Ovary (tissue), 9 donors: Measurements from ENCODE around the gene AKR1C8. TPM values are rescaled to one million over a fixed set of nuclear protein-coding genes. Genes with fewer than 3 reads are reported as not detected.

Source experiments
- DNase-seq, 5 donors: peaks; one replicate each; pipeline ENCODE4 v3.0.0-alpha.2; 2019 to 2020
- H3K27ac ChIP-seq, 2 donors: fragments of 200-600 bp; one replicate each; pipeline versions ENCODE4 v1.5.1 to v1.8.0; 2019 to 2022
- H3K27me3 ChIP-seq: fragments of 200-600 bp; one replicate; pipeline ENCODE4 v1.8.0; 2022
- H3K36me3 ChIP-seq: fragments of 200-600 bp; sonication (generic); one replicate; pipeline ENCODE4 v1.5.1; 2019
- H3K4me1 ChIP-seq: one replicate; pipeline ENCODE4 v1.8.1; 2013; ENCODE audit warnings: mild to moderate bottlenecking, moderate library complexity; ENCODE audit not compliant: insufficient read depth
- H3K4me3 ChIP-seq: fragments of 200-600 bp; sonication (generic); one replicate; pipeline ENCODE4 v1.5.1; 2017
- H3K9me3 ChIP-seq, 2 donors: fragments of 200-600 bp in 1 of 2; sonication (generic) in 1 of 2; one replicate each; pipeline versions ENCODE4 v1.5.1 to v1.8.1; 2013 to 2019; ENCODE audit warnings: mild to moderate bottlenecking in 1 of 2, moderate library complexity in 1 of 2
- EP300 ChIP-seq: sonication (generic); formaldehyde crosslinking; IDR thresholded peaks from one replicate; pipeline ENCODE4 v1.6.1; 2017; ENCODE audit warnings: antibody characterized with exemption
- POLR2A ChIP-seq: fragments of 450-650 bp; IDR thresholded peaks from one replicate; pipeline ENCODE4 v1.6.1; 2017; ENCODE audit warnings: antibody characterized with exemption, mild to moderate bottlenecking, moderate library complexity
- WGBS, 3 donors: extraction: QIAGEN DNeasy Blood & Tissue Kit in 1 of 3; methylation state at CpG; one replicate each; pipeline versions ENCODE4 v1.1.5 to v1.1.7; 2013 to 2017; 5-methylcytosine and 5-hydroxymethylcytosine counted together
- intact Hi-C, 4 donors: fragments of 100-400 bp; cut with DNase I; formaldehyde crosslinking; loops; one replicate each; pipeline versions ENCODE4 v1.11.0 to v1.15.1; 2022 to 2023
- polyA plus RNA-seq, 2 donors: library from polyadenylated mRNA; stranded (reverse); fragments of 200-250 nt in 1 of 2; fragments of 350-450 nt in 1 of 2; fragmentation: Illumina TruSeq in 1 of 2; extraction: RNeasy Lipid Tissue Mini Kit (QIAGEN cat#74804) in 1 of 2; gene quantifications; one replicate each; pipeline ENCODE4 v1.2.3, GENCODE V29; 2013 to 2014
- total RNA-seq, 7 donors: library from RNA; depleted of rRNA in 2 of 7; stranded (reverse); fragments of >200 nt in 2 of 7; fragmentation: NEBNext Ultra II Directional in 3 of 7; extraction: Animal tissue kit (Norgen Biotek cat#: 25700) in 3 of 7; gene quantifications; one replicate each; pipeline versions ENCODE4 v1.1.0 to v1.2.4, GENCODE V29; 2016 to 2023
- TF ChIP-seq, protein P1 (sequence below), 3 donors: fragments of 450-650 bp in 2 of 3; fragments of 200-600 bp in 1 of 3; IDR thresholded peaks; one replicate each; pipeline versions ENCODE4 v1.5.1 to v1.8.0; 2016 to 2022; ENCODE audit warnings: antibody characterized with exemption in 3 of 3, mild to moderate bottlenecking in 1 of 3
- donor health status: DM: no; HTN: no; CAD: no; lungs with moderate emphysema.
- donor health status: DM: no; HTN: no; CAD: no.
- donor health status: Bipolar disorder and iron deficiency.
- donor health status: DM: yes; HTN: yes; CAD: no.
- donor health status: DM: no; HTN: no; CAD: no.
- donor health status: DM: yes; HTN: yes; CAD: no.

Gene AKR1C8
- total and polyA plus RNA-seq, 9 donors = 0.80 TPM; not detected in 8

DNA sequence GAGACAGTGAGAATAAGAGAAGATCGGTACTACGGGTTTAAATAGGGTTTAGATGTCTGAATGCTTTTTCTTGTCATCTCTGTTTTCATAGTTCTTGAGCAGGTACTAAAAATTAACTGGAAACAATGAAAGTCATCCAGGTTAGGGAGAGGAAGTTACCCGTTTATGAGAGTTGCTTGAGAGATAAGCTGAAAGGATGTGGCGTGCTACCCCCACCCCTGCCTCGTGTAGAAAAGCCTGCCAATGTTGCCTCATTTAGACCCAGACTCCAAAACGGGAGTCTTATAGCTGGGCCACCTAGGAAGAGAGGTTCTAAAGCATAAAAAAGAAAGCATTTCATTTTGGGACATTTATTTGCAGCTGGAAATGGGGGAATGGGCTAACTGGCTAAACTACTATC lies 21.8 kb upstream of the AKR1C8 start:
- no peaks in the 10 kb centered on the region for H3K36me3 ChIP-seq
- no peak for DNase-seq
- H3K27ac ChIP-seq = no peak overlapping the region
- H3K9me3 ChIP-seq = no peaks in the 10 kb centered on the region
- no peak overlapping the region for H3K4me3 ChIP-seq
- intact Hi-C loops = no loop called here
- no peak for TF ChIP-seq POLR2A
- TF ChIP-seq, protein P1, sequence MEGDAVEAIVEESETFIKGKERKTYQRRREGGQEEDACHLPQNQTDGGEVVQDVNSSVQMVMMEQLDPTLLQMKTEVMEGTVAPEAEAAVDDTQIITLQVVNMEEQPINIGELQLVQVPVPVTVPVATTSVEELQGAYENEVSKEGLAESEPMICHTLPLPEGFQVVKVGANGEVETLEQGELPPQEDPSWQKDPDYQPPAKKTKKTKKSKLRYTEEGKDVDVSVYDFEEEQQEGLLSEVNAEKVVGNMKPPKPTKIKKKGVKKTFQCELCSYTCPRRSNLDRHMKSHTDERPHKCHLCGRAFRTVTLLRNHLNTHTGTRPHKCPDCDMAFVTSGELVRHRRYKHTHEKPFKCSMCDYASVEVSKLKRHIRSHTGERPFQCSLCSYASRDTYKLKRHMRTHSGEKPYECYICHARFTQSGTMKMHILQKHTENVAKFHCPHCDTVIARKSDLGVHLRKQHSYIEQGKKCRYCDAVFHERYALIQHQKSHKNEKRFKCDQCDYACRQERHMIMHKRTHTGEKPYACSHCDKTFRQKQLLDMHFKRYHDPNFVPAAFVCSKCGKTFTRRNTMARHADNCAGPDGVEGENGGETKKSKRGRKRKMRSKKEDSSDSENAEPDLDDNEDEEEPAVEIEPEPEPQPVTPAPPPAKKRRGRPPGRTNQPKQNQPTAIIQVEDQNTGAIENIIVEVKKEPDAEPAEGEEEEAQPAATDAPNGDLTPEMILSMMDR (IDR thresholded peaks at IDR 0.05) = no peak
- no peak for TF ChIP-seq EP300
- no peaks in the 10 kb centered on the region for H3K4me1 ChIP-seq
- 50 to 67% (median 56%) methylated on average over 6 of the region's 6 CpGs for WGBS, 3 donors
- no peaks in the 10 kb centered on the region for H3K27me3 ChIP-seq

DNA sequence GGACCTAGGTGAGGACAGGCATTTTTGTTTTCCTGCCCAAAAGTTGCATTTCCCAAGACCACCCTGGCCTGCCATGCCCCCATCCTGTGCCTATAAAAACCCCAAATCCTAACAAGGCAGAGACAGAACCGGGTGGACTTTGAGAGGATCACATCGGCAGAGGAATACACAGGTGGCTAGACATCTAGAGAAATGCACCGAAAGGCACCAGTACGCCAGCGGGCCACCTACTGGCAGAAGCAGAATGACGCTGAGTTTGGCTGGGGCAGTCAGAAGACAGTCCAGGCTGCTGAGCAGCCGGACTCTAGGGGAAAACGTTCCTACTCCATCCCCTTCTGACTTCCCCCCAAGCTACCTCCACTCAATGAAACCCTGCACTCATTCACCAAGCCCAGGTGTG lies 14.4 kb upstream of the AKR1C8 start:
- WGBS, 3 donors = 77 to 83% (median 83%) methylated on average over 8 of the region's 8 CpGs
- no peak for DNase-seq
- no peaks in the 10 kb centered on the region for H3K4me1 ChIP-seq
- H3K27ac ChIP-seq = no peak overlapping the region
- no peaks in the 10 kb centered on the region for H3K9me3 ChIP-seq
- intact Hi-C loops = no loop called here
- no peaks in the 10 kb centered on the region for H3K27me3 ChIP-seq
- TF ChIP-seq EP300 = no peak
- no peak for TF ChIP-seq POLR2A
- TF ChIP-seq, protein P1 (IDR thresholded peaks at IDR 0.05) = no peak
- no peaks in the 10 kb centered on the region for H3K36me3 ChIP-seq
- no peak overlapping the region for H3K4me3 ChIP-seq

DNA sequence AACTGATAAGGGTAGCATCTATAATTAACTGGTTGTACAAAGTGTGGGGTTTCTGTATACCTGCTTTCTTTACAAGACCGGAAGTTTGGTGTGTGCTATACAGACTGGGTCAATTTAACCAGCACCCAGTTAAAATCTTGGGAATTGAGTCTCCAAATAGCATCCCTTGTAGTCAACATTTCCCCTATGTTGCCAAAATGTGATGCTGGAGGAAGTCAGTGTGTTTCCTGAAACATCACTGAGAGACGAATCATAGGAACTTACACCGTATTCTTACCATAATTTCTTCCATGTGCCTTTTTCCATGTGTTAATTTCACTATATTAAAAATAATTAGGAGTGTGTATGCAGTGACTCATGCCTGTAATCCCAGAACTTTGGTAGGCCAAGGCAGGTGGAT lies 13.4 kb upstream of the AKR1C8 start:
- H3K27me3 ChIP-seq = no peaks in the 10 kb centered on the region
- TF ChIP-seq POLR2A (no peak), EP300 (no peak)
- TF ChIP-seq, protein P1 (IDR thresholded peaks at IDR 0.05) = no peak
- H3K9me3 ChIP-seq = no peaks in the 10 kb centered on the region
- no peaks in the 10 kb centered on the region for H3K36me3 ChIP-seq
- DNase-seq = no peak
- intact Hi-C loops = no loop called here
- H3K4me1 ChIP-seq = no peaks in the 10 kb centered on the region
- 82 to 91% (median 88%) methylated on average over 3 of the region's 3 CpGs for WGBS, 3 donors
- no peak overlapping the region for H3K4me3 ChIP-seq
- H3K27ac ChIP-seq = no peak overlapping the region

DNA sequence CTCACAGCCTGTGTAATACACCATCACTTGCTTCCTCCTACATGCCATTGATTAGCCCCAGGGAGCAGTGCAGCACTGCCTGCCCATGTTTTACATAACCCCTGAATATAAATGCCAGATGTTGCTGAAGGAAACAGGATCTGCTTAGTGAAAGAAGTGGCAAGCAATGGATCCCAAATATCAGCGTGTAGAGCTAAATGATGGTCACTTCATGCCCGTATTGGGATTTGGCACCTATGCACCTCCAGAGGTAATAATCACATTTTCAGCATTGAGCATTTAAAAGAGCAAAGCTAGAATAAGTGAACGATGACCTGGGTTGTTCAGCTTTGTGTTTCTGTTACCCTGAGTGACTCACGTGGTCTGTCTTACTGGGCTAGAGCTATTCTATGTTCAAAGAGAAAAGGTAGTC lies 11.8 kb upstream of the AKR1C8 start, which contains the start of gene AKR1C4:
Gene AKR1C4, plus strand, starts transcription at position 136 of the 412 bp plus-strand sequence. Its CDS starts 31 bp downstream, at position 167.
- H3K27ac ChIP-seq = no peak within 1 kb of the TSS
- intact Hi-C loops = no loop called here
- TF ChIP-seq, protein P1 (IDR thresholded peaks at IDR 0.05) = no peak
- no peak for TF ChIP-seq EP300
- TF ChIP-seq POLR2A = no peak
- 71 to 82% (median 81%) methylated on average over 4 of the region's 4 CpGs for WGBS, 3 donors
- DNase-seq = no peak
- no peaks in the 10 kb centered on the region for H3K36me3 ChIP-seq
- H3K4me3 ChIP-seq = no peak within 1 kb of the TSS
- H3K9me3 ChIP-seq = no peaks in the 10 kb centered on the region
- H3K4me1 ChIP-seq = no peaks in the 10 kb centered on the region
- no peaks in the 10 kb centered on the region for H3K27me3 ChIP-seq
